Body of pancreas (tissue), 4 donors: ENCODE results near the gene DNMT3A. TPM values are rescaled to one million over a fixed set of nuclear protein-coding genes. Genes with fewer than 3 reads are reported as not detected.

Experiments
- ATAC-seq: fragments of 150-250 bp; one replicate; pipeline ENCODE4 v1.9.1; 2016
- DNase-seq, 4 donors: peaks; one replicate each; pipeline ENCODE4 v3.0.0-alpha.2; 2019
- H3K27ac ChIP-seq, 4 donors: fragments of 200-600 bp; sonication (generic); 1 replicate in 3 of 4; 2 replicates in 1 of 4; pipeline versions ENCODE4 v1.5.1 to v1.6.1; 2016 to 2019; ENCODE audit warnings: mild to moderate bottlenecking in 1 of 4, mixed read lengths in 1 of 4, moderate library complexity in 1 of 4
- H3K27me3 ChIP-seq, 2 donors: fragments of 200-600 bp; sonication (generic); one replicate each; pipeline ENCODE4 v1.6.0; 2016; ENCODE audit warnings: mild to moderate bottlenecking in 1 of 2
- H3K36me3 ChIP-seq, 2 donors: fragments of 200-600 bp; sonication (generic); replicated peaks in 1 of 2; 2 replicates each; pipeline ENCODE4 v1.5.1; 2016; ENCODE audit warnings: low read depth in 2 of 2; ENCODE audit not compliant: insufficient read depth in 1 of 2
- H3K4me1 ChIP-seq: fragments of 200-600 bp; sonication (generic); one replicate; pipeline ENCODE4 v1.6.0; 2016
- H3K4me3 ChIP-seq, 2 donors: fragments of 200-600 bp; sonication (generic); 1 replicate in 1 of 2; 2 replicates in 1 of 2; pipeline ENCODE4 v1.5.1; 2016 to 2019
- H3K9me3 ChIP-seq, 3 donors: fragments of 200-600 bp; sonication (generic); 1 replicate in 2 of 3; 2 replicates in 1 of 3; pipeline ENCODE4 v1.5.1; 2016
- CTCF ChIP-seq, 7 experiments: fragments of 450-650 bp in 4 of 7; fragments of 200-600 bp in 3 of 7; sonication (generic) in 3 of 7; IDR thresholded peaks; one replicate each; pipeline ENCODE4 v1.5.1; 2016 to 2019; ENCODE audit warnings: antibody characterized with exemption in 7 of 7
- POLR2A ChIP-seq, 3 donors: fragments of 450-650 bp; IDR thresholded peaks; one replicate each; pipeline ENCODE4 v1.6.1; 2016; ENCODE audit warnings: antibody characterized with exemption in 3 of 3, mild to moderate bottlenecking in 2 of 3
- WGBS, 2 donors: methylation state at CpG; one replicate each; pipeline ENCODE4 v1.1.5; 2017; 5-methylcytosine and 5-hydroxymethylcytosine counted together
- intact Hi-C: fragments of 100-400 bp; cut with DNase I; formaldehyde crosslinking; loops from one replicate; pipeline ENCODE4 v1.15.1; 2023
- total RNA-seq, 2 donors: library from RNA; depleted of rRNA; stranded (reverse); fragments of >200 nt; gene quantifications; one replicate each; pipeline ENCODE4 v1.1.0, GENCODE V29; 2016

DNMT3A gene
- total RNA-seq, 2 donors from 2014 or later = 18.7 to 27.4 TPM

- Histone ChIP-seq H3K4me3 (no peak overlapping the region), H3K36me3 (no peaks in the 10 kb centered on the region), H3K9me3 (no peaks in the 10 kb centered on the region), H3K27me3 (no peaks in the 10 kb centered on the region), H3K4me1 (peaks cover 28% of the 10 kb centered on the region), H3K27ac (peak overlapping the region in 2 of 4 donors; percentile 19 to 48)
- WGBS, 2 donors = 71 to 73% methylated on average over 14 to 16 of the region's 16 CpGs
- TF ChIP-seq POLR2A (IDR thresholded peaks at IDR 0.05) (no peak), CTCF (IDR thresholded peaks at IDR 0.05) (no peak)
- intact Hi-C loops = no loop called here
- DNase-seq = no peak
- no peak for ATAC-seq
Measured at GRCh38 chr2:25375989-25376545, 34.3 kb upstream of the DNMT3A start.

GRCh38 chr2:25375371-25375988 lies 33.8 kb upstream of the DNMT3A start:
- intact Hi-C loops = no loop called here
- Histone ChIP-seq H3K36me3 (no peaks in the 10 kb centered on the region), H3K4me1 (peaks cover 28% of the 10 kb centered on the region), H3K27ac (no peak overlapping the region), H3K4me3 (no peak overlapping the region), H3K9me3 (no peaks in the 10 kb centered on the region), H3K27me3 (no peaks in the 10 kb centered on the region)
- DNase-seq (no peak), ATAC-seq (no peak)
- TF ChIP-seq POLR2A (IDR thresholded peaks at IDR 0.05) (no peak), CTCF (IDR thresholded peaks at IDR 0.05) (no peak)
- WGBS, 2 donors = 90 to 96% methylated on average over 13 to 17 of the region's 17 CpGs

- WGBS, 2 donors = 94 to 96% methylated on average over 4 to 5 of the region's 5 CpGs
- Histone ChIP-seq H3K36me3 (no peaks in the 10 kb centered on the region), H3K27me3 (no peaks in the 10 kb centered on the region), H3K27ac (no peak overlapping the region), H3K4me3 (no peak overlapping the region), H3K4me1 (peaks cover 28% of the 10 kb centered on the region), H3K9me3 (no peaks in the 10 kb centered on the region)
- intact Hi-C loops = no loop called here
- no peak for TF ChIP-seq POLR2A (IDR thresholded peaks at IDR 0.05)
- DNase-seq = no peak
- no peak for ATAC-seq
Measured at GRCh38 chr2:25374827-25375226, 33.1 kb upstream of the DNMT3A start.

GRCh38 chr2:25374411-25374810 lies 32.7 kb upstream of the DNMT3A start:
- ATAC-seq = no peak
- H3K4me1 ChIP-seq = peaks cover 28% of the 10 kb centered on the region
- no peak overlapping the region for H3K4me3 ChIP-seq
- DNase-seq = no peak
- WGBS, 2 donors = 90 to 100% methylated on average over 3 to 4 of the region's 4 CpGs
- TF ChIP-seq POLR2A (IDR thresholded peaks at IDR 0.05) (no peak), CTCF (IDR thresholded peaks at IDR 0.05) (no peak)
- no peak overlapping the region for H3K27ac ChIP-seq
- no peaks in the 10 kb centered on the region for H3K9me3 ChIP-seq
- H3K27me3 ChIP-seq = no peaks in the 10 kb centered on the region
- no peaks in the 10 kb centered on the region for H3K36me3 ChIP-seq
- intact Hi-C loops = no loop called here

GRCh38 chr2:25373269-25373981 lies 31.7 kb upstream of the DNMT3A start:
- Histone ChIP-seq H3K36me3 (no peaks in the 10 kb centered on the region), H3K27me3 (no peaks in the 10 kb centered on the region), H3K9me3 (no peaks in the 10 kb centered on the region), H3K4me1 (peaks cover 28% of the 10 kb centered on the region), H3K4me3 (no peak overlapping the region), H3K27ac (peak overlapping the region; percentile 67 to 72 (median 70))
- ATAC-seq = peak; percentile 81
- intact Hi-C loops = no loop called here
- 23 to 26% methylated on average over 6 to 20 of the region's 20 CpGs for WGBS, 2 donors
- peak; percentile 88 to 97 (median 93) for DNase-seq
- peak in 4 of 7 experiments; percentile 47 to 68 (median 53) for TF ChIP-seq CTCF (IDR thresholded peaks at IDR 0.05)
- TF ChIP-seq POLR2A (IDR thresholded peaks at IDR 0.05) = peak in 1 of 3 donors; percentile 42
